ENCODE results near the gene GPRIN3.

- TF ChIP-seq CTCF (IDR thresholded peaks at IDR 0.05; ENCODE audit: borderline replicate concordance, extremely low read depth, low read length, poor library complexity, severe bottlenecking) (no peak), EZH2 (IDR thresholded peaks at IDR 0.05; ENCODE audit: borderline replicate concordance, low read depth, low read length, severe bottlenecking) (no peak)
Measured at GRCh38 chr4:89230271-89230670, 77.3 kb downstream of the GPRIN3 start.

All from DND-41 (cell line).